Activated T-cell treated with anti-CD3 and anti-CD28 coated beads, Interleukin-2, amount 50 U/mL, for 4 hours (primary cell): ENCODE measurements around the gene CRYBG3. TPM values are rescaled to one million over a fixed set of nuclear protein-coding genes. Genes with fewer than 3 reads are reported as not detected.
A peak's percentile ranks its signal among the peaks of the same experiment; 100 is the strongest.

ENCODE experiments used
- ATAC-seq, 2 donors: fragments of 200-7000 bp; cut with Tn5 transposase; one replicate each; pipeline ENCODE4 v1.10.0; 2021
- DNase-seq: peaks from one replicate; pipeline ENCODE4 v3.0.0-alpha.2; 2020
- H3K27me3 Mint-ChIP-seq: one replicate; pipeline ENCODE4 v1.8.0; 2021; ENCODE audit warnings: low read depth, mixed read lengths
- H3K36me3 Mint-ChIP-seq: one replicate; pipeline ENCODE4 v1.8.0; 2022; ENCODE audit warnings: mixed read lengths; ENCODE audit not compliant: insufficient read depth
- H3K4me1 Mint-ChIP-seq: one replicate; pipeline ENCODE4 v1.8.0; 2021; ENCODE audit warnings: low read depth, mixed read lengths
- H3K4me3 Mint-ChIP-seq: one replicate; pipeline ENCODE4 v1.8.0; 2021; ENCODE audit warnings: mild to moderate bottlenecking, moderate library complexity, mixed read lengths
- H3K9me3 Mint-ChIP-seq: one replicate; pipeline ENCODE4 v1.8.0; 2021; ENCODE audit warnings: mixed read lengths
- total RNA-seq, 3 donors: library from RNA; stranded (reverse); gene quantifications; one replicate each; pipeline ENCODE4 v1.2.1, GENCODE V29; 2021

The CRYBG3 gene
- total RNA-seq, 3 donors from 2014 or later = 1.4 to 2.9 (median 2.3) TPM

DNA sequence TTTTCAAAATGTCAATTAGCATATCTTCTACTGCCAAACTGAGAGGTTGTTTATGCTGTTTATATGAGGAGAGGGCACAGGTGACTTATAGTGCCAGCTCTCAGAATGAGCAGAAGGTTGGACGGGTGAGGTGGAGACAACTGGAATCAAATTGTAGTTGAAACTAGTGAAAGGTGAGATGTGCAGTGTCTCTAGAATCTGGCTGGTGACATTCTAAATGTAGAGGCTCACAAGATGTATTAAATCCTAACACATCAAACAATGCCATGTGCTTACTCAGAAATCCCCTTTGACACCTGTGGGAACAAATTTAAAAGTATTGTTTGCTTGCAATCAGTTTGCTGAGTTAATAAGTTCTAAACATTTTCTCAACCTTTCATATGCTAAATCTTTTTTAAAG lies 40.8 kb downstream of the CRYBG3 start:
- ATAC-seq (no peak), DNase-seq (no peak)
- no peak overlapping the region for H3K4me3 Mint-ChIP-seq
- no peaks in the 10 kb centered on the region for H3K27me3 Mint-ChIP-seq
- H3K4me1 Mint-ChIP-seq = no peaks in the 10 kb centered on the region
- H3K9me3 Mint-ChIP-seq = no peaks in the 10 kb centered on the region
- no peaks in the 10 kb centered on the region for H3K36me3 Mint-ChIP-seq

DNA sequence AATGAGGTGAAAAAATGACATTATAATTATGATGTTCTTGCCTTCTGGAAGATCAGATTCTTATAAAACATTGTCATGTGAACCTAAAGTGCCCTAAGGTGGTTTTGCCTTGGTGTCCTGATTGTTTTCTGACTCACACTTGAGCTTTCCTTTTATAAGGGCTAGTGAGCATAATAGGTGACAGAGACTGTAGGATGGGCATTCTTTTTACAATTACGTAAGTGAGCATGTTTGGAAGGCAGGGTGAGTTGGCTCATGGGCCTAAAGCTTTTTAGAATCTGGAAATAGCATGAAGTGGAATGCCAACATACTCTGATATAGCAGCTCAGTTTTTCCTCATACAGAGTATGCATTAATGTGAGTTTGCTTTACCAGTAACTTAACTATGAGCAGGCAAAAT lies 41.2 kb downstream of the CRYBG3 start:
- Mint-ChIP-seq H3K27me3 (no peaks in the 10 kb centered on the region), H3K36me3 (no peaks in the 10 kb centered on the region), H3K4me3 (no peak overlapping the region), H3K4me1 (no peaks in the 10 kb centered on the region), H3K9me3 (no peaks in the 10 kb centered on the region)
- no peak for DNase-seq
- ATAC-seq = no peak

DNA sequence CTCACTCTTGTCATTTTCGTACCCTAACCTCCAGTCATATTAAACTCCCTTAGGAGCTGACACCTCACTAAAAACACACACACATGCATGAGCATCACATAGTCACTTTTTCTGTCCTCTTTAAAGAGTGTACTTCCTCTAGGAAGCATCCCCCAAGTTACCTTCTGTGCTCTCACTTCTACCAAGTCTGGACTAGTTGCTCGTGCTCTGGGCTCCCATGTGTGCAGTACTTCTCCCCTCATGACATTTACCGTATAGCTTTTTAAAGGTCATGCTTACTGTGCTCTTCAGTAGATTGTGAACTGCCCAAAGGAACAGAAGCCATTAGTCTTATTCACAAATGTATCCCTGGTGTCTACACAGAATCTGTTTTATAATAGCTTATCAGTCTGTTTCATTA lies 42.0 kb downstream of the CRYBG3 start:
- no peak overlapping the region for H3K4me3 Mint-ChIP-seq
- no peaks in the 10 kb centered on the region for H3K9me3 Mint-ChIP-seq
- no peaks in the 10 kb centered on the region for H3K27me3 Mint-ChIP-seq
- H3K4me1 Mint-ChIP-seq = no peaks in the 10 kb centered on the region
- DNase-seq (no peak), ATAC-seq (no peak)
- H3K36me3 Mint-ChIP-seq = no peaks in the 10 kb centered on the region

DNA sequence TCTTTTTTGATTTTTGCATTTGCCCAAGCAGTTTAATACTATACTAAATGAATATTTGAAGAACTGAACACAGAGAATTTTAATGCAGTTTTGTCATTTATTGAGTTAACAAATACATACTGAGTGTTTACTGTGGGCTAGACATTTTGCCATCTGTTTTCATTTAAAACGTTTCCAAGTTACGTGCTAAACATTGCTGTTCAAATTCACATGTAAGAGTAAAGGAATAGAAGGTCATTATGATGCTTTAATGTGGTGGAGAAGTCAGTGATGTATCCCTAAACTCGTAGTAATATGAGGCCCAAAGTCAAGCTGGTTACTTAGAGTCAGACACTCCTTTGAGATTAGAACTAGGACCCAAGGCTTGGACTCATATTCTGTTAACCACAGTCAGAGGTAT lies 49.4 kb downstream of the CRYBG3 start:
- Mint-ChIP-seq H3K4me1 (peaks cover 22% of the 10 kb centered on the region), H3K4me3 (no peak overlapping the region), H3K36me3 (no peaks in the 10 kb centered on the region), H3K9me3 (no peaks in the 10 kb centered on the region), H3K27me3 (no peaks in the 10 kb centered on the region)
- ATAC-seq = no peak
- no peak for DNase-seq

DNA sequence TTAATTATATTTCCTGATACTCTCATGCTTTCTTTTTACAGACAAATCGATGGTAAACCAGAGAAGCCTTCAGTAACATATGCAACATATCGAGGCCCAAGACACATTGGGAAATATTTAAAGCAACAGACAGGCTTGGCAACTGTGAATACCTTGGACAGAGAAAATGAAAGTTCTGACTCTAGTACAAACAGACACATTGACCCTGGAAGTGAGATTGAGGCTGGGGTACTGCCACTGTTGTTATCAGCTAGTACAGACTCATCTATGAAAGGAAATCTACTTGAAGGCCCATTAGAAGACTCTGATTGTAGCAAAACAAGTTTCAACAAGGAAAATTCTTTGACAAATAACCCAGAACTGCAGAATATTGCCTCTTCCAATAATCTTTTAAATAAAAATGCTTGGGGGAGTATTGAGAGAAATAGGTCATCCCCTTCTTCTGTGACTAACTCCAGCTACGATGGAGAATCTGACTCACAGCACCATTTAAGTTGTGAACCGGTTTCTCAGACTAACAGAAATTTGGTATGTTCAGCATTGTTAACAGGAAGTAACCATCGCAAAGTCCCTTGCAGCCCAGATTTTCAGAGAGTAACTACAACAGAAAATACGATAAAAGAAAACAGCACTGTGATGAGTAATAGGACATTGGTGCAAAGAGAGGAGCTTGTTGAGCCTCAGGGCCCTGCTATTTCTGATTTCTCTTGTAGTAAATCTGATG lies 50.2 kb downstream of the CRYBG3 start:
- peak; percentile 16 for DNase-seq
- H3K9me3 Mint-ChIP-seq = no peaks in the 10 kb centered on the region
- H3K27me3 Mint-ChIP-seq = no peaks in the 10 kb centered on the region
- peak; percentile 95 for ATAC-seq
- peak overlapping the region; percentile 53 for H3K4me3 Mint-ChIP-seq
- H3K36me3 Mint-ChIP-seq = no peaks in the 10 kb centered on the region
- H3K4me1 Mint-ChIP-seq = peaks cover 22% of the 10 kb centered on the region

DNA sequence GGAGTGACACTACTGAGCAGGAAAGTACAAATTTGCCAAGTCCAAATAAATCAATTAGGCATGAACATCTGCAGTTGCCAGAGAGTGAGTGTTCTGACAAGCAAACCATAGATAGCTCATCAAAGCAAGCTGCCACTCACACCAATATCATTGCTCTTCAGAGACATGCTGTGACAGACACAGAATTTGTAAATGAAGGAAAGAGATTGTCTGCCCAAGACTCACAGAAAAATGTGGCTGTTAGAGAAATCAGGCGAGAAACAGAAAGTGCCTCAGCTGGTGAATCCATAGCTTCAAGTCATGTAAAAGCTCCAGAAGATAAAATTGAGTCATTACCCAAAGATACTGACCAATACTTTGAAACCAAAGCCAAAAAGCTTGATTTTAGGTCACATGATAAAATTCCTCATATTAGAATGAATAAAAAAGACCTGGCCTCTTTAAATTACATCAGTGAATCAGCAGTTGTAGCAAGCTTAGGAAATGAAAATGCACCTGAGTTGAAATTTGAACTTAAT lies 50.8 kb downstream of the CRYBG3 start:
- H3K4me3 Mint-ChIP-seq = peak overlapping the region; percentile 53
- no peaks in the 10 kb centered on the region for H3K36me3 Mint-ChIP-seq
- no peaks in the 10 kb centered on the region for H3K9me3 Mint-ChIP-seq
- ATAC-seq = peak in 1 of 2 donors; percentile 8
- no peak for DNase-seq
- no peaks in the 10 kb centered on the region for H3K27me3 Mint-ChIP-seq
- H3K4me1 Mint-ChIP-seq = peaks cover 22% of the 10 kb centered on the region

DNA sequence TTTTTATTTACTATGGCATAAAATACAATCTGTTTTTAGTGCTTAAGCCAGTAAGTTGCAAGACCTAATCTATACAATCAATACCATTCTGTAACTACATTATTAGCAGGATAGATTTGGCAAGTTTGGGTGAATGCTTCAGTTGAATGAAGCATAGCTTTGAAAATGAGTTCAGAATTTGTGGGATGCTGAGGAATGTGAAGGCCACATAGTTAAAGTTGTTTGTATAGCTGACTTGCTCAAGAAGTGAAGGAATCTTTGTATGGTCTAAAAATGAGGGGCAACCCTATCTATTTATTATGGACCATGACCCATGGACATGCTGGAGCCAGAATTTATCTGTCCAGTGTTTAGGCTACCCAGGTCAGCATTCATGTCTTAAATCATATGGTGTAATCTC lies 58.5 kb downstream of the CRYBG3 start:
- Mint-ChIP-seq H3K4me1 (peaks cover 16% of the 10 kb centered on the region), H3K36me3 (peaks cover 3% of the 10 kb centered on the region), H3K9me3 (no peaks in the 10 kb centered on the region), H3K4me3 (no peak overlapping the region), H3K27me3 (no peaks in the 10 kb centered on the region)
- DNase-seq (no peak), ATAC-seq (no peak)

DNA sequence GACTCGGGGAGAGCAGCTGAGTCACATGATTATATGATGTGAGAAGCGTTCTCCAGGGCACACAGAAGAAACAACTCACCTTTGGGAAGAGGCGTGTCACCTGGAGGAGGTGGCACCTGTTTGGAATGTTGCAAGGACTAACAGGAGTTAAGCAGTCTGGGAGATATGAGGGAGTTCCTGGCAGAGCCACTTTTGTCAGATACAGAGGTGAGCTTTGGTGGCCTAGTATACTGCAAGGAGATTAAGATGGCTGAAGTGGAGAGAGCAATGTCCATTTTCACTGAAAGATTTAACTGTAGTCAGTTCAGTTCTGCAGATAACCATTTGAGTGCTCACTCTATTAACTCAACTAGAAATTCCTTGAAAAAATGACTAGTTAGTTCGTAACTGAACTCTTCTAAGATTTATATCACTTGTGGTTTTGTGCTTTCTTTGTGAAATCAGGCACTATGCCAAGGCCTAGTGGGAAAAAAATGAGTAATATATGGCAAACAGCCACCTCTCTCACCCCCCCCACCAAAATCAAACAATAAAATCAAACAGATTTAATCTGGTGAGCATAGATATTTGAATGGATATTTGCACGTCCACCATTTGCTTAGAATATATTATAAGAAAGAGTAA lies 61.3 kb downstream of the CRYBG3 start:
- Mint-ChIP-seq H3K4me1 (peaks cover 16% of the 10 kb centered on the region), H3K4me3 (no peak overlapping the region), H3K27me3 (no peaks in the 10 kb centered on the region), H3K36me3 (peaks cover 12% of the 10 kb centered on the region), H3K9me3 (no peaks in the 10 kb centered on the region)
- DNase-seq (no peak), ATAC-seq (peak; percentile 65 to 73)

DNA sequence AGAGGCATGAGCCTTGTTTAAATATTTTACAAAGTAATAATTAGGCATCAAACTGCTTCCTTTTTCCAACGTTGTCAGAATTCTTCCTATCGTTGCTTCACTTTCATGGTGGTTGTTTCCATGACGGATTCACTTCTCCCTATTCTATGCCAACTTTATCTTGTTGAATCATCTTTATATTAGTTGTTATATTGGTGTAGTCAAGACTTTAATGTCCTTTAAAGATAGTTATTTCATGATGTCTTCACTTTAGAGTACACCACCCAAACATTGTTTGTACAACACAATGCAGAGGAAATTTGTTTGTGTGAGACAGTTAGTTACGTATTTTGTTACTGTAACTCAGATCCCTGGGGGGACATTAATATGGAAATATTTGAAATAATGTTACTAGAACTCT lies 61.9 kb downstream of the CRYBG3 start:
- Mint-ChIP-seq H3K27me3 (no peaks in the 10 kb centered on the region), H3K4me3 (no peak overlapping the region), H3K9me3 (no peaks in the 10 kb centered on the region), H3K36me3 (peaks cover 12% of the 10 kb centered on the region), H3K4me1 (peaks cover 16% of the 10 kb centered on the region)
- DNase-seq (no peak), ATAC-seq (no peak)

DNA sequence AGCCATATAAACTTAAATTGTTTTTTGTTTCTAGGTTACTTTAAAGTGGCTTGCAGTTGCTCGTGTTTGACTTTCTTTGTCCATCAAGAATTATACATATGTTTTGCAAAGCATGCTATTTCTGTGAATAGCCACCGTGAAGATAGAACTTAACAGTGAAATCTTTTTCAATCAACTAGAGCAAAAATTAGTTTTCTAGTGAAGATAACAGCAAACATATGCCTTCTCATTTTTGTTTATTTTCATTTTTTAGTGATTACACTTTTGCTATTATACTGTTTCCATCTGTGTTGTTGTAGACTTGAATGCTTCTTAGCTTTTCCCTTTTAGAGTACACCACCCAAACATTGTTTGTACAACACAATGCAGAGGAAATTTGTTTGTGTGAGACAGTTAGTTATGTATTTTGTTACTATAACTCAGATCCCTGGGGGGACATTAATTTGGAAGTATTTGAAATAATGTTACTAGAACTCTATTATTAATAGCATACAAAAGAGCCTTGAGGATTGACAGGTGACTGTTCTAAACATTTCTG lies 62.8 kb downstream of the CRYBG3 start:
- Mint-ChIP-seq H3K9me3 (no peaks in the 10 kb centered on the region), H3K4me3 (no peak overlapping the region), H3K27me3 (no peaks in the 10 kb centered on the region), H3K36me3 (peaks cover 9% of the 10 kb centered on the region), H3K4me1 (peaks cover 16% of the 10 kb centered on the region)
- no peak for ATAC-seq
- DNase-seq = no peak

DNA sequence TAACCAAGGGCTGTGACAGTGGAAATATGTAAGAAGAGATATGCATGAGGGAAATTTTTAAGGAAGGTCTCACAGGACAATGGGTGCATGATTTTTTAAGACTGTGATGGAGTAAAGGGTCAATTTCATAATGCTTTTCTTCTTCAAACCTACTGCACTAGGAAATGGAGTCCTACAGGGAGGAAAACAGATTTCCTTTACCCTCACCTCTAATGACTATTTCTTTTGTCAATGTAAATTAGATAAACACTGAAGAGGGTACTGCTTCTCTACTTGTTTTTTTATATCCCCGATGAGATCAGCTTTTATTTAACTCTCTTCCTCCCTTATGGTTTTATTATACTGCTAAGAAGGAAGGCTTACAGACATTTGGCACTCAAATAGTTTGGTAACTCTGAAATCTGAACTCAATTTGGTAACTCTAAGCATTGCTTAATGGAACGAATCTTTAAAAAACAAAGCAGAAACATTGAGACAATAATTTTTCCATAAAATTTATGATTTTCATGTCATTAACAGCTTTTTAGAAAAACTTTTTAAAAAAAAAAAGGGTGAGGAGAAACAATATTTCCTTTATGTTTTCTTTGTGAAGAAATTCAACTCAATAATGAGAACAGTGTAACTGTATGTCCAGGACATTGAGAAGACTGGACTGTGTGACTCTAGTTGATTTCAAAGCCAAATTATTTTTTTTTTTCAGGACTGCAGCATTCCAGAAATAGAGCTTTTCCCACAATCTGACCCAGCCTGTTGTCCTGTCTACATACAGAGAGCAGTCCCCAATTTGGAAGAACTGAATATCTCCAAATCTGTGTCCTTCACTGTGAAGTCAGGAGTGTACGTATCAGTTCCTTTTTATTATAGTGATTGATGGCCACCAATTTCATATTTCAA lies 64.4 kb downstream of the CRYBG3 start:
- no peaks in the 10 kb centered on the region for H3K27me3 Mint-ChIP-seq
- peaks cover 14% of the 10 kb centered on the region for H3K4me1 Mint-ChIP-seq
- ATAC-seq = no peak

DNA sequence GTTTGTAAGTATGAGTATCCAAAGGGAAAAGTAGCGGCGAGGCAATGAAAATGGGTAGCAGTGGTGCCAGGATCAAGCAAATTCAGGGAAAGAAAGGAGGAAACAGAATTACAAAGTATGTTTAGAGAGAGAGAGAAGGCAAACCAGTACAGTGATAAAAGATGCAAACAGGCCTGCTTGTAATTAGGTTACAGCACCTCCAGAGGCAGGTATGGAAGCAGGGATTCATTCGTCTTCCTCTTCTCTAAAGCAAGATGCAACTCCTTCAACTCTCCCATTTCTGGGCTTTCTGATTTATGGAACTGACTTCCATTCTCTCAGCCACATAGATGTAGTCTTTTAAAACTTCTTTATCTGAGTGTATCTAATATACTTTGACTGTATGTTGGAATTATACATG lies 68.0 kb downstream of the CRYBG3 start:
- Mint-ChIP-seq H3K9me3 (no peaks in the 10 kb centered on the region), H3K4me1 (no peaks in the 10 kb centered on the region), H3K4me3 (no peak overlapping the region), H3K27me3 (no peaks in the 10 kb centered on the region), H3K36me3 (peaks cover 18% of the 10 kb centered on the region)
- no peak for ATAC-seq
- no peak for DNase-seq

More for the DNA sequence above, 64.4 kb downstream of the CRYBG3 start:
- Mint-ChIP-seq H3K36me3 (peaks cover 9% of the 10 kb centered on the region), H3K4me3 (no peak overlapping the region), H3K9me3 (no peaks in the 10 kb centered on the region)
- DNase-seq = no peak

DNA sequence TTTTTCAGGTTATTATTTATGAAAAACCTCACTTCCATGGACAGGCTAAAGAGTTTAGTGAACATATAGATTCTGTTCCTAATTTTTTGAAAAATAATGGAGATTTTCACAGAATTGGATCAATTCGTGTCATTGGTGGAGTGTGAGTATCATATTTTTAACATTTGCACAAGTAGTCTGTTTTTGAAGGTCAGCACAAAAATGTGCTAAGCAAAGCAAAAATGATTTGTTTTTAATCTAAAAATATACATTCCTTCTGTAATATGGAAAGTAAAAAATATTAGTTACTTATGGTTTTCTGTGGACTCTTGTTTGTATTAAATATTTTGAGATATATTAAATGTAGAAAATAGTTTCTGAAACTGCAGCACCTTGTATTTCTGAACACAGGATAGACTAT lies 71.0 kb downstream of the CRYBG3 start:
- H3K9me3 Mint-ChIP-seq = no peaks in the 10 kb centered on the region
- H3K27me3 Mint-ChIP-seq = no peaks in the 10 kb centered on the region
- no peak for ATAC-seq
- H3K36me3 Mint-ChIP-seq = peaks cover 16% of the 10 kb centered on the region
- no peak overlapping the region for H3K4me3 Mint-ChIP-seq
- no peak for DNase-seq
- no peaks in the 10 kb centered on the region for H3K4me1 Mint-ChIP-seq

DNA sequence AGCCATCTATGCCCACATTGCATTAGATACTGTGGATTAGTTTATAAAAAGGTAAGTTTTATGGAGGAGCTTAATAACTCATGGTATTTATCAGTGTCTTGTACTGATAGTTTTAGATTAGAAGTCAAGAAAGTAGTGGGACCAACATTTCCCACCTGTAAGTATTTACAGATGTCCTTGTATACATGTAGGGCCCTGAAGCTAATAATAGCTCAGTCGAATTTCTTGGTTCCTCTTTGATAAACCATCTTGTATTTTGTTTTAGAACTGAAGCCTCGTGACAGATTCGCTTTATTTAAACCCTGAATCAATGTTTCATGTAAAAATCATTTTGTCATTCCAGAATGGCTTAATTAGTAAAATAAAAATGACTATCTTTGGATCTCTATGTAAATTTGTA lies 73.4 kb downstream of the CRYBG3 start:
- no peak for ATAC-seq
- H3K27me3 Mint-ChIP-seq = no peaks in the 10 kb centered on the region
- no peak for DNase-seq
- H3K9me3 Mint-ChIP-seq = no peaks in the 10 kb centered on the region
- no peaks in the 10 kb centered on the region for H3K4me1 Mint-ChIP-seq
- H3K36me3 Mint-ChIP-seq = peaks cover 23% of the 10 kb centered on the region
- H3K4me3 Mint-ChIP-seq = no peak overlapping the region
